C4-2B (cell line): ENCODE results near the gene PRPF19.

Experiments used
- H3K27ac ChIP-seq: fragments of 450-650 bp; 2 replicates; pipeline ENCODE4 v1.5.1; 2017
- CTCF ChIP-seq: fragments of 450-650 bp; conservative IDR thresholded peaks from 2 replicates; pipeline ENCODE4 v1.5.1; 2017; ENCODE audit warnings: mild to moderate bottlenecking
- ZFX ChIP-seq: fragments of 450-650 bp; IDR thresholded peaks from 2 replicates; pipeline ENCODE4 v1.6.1; 2017

Gene PRPF19

GRCh38 chr11:60926500-60926899 is 20.1 kb upstream of the PRPF19 start:
- TF ChIP-seq CTCF (no peak), ZFX (no peak)
- H3K27ac ChIP-seq = no peak overlapping the region

GRCh38 chr11:60925868-60926267 is 19.5 kb upstream of the PRPF19 start:
- H3K27ac ChIP-seq = no peak overlapping the region
- no peak for TF ChIP-seq CTCF
- no peak for TF ChIP-seq ZFX

- TF ChIP-seq CTCF = no peak
- no peak for TF ChIP-seq ZFX
- H3K27ac ChIP-seq = peak overlapping the region; percentile 75
Observed at GRCh38 chr11:60924906-60925853, 18.8 kb upstream of the PRPF19 start.

GRCh38 chr11:60924110-60924905 is 17.9 kb upstream of the PRPF19 start, which contains the start of gene TMEM132A:
Gene TMEM132A (plus strand): TSS chr11:60924460. CDS start chr11:60924634, 174 bp downstream.
- peak; percentile 41; the same call in 1 of the 2 replicates for TF ChIP-seq ZFX
- no peak for TF ChIP-seq CTCF
- H3K27ac ChIP-seq = peak within 1 kb of the TSS; percentile 75

GRCh38 chr11:60923800-60924109 is 17.4 kb upstream of the PRPF19 start:
- peak overlapping the region; percentile 75 for H3K27ac ChIP-seq
- TF ChIP-seq ZFX (no peak), CTCF (no peak)

- TF ChIP-seq CTCF (no peak), ZFX (no peak)
- H3K27ac ChIP-seq = peak overlapping the region; percentile 75
Observed at GRCh38 chr11:60923326-60923725, 16.9 kb upstream of the PRPF19 start.

GRCh38 chr11:60922906-60923305 is 16.5 kb upstream of the PRPF19 start:
- TF ChIP-seq CTCF = no peak
- TF ChIP-seq ZFX = no peak
- no peak overlapping the region for H3K27ac ChIP-seq
